ENCODE measurements around the gene MKNK1. TPM values are rescaled to one million over a fixed set of nuclear protein-coding genes. Genes with fewer than 3 reads are reported as not detected.

Gene MKNK1
- total and polyA plus RNA-seq, 2 donors (not counting 1 experiment from before 2014, with no cell fraction given): 51.0 to 73.0 TPM

DNA sequence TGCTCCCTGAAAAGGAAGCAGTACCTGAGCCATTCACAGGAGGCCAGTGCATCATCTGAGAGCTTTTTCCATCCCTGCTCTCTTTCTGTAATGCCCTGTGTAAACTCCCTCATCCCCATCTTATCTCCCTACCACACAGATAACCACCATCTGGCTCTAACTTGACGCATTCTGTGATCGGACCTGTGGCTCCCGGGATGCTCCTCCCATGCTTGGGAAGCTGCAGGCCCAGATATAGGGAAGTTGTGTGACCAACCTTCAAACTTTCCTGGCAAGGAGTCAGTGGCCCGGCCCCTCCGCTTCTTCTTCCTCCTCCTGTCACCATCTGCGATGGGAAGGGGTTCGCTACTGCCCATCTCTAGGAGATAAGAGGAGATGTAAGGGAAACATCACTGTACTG is 21.1 kb downstream of the MKNK1 start:
- no peak overlapping the region for H3K4me2 ChIP-seq (replicated peaks; ENCODE audit: low read depth, low read length, poor library complexity, severe bottlenecking)
- no peaks in the 10 kb centered on the region for H3K27me3 ChIP-seq (replicated peaks in 1 of 4; ENCODE audit: control extremely low read depth in 1 of 4, control insufficient read depth in 3 of 4, insufficient read depth in 4 of 4, low read length in 3 of 4)
- 93% methylated on average over 3 of the region's 7 CpGs for WGBS (ENCODE audit: insufficient coverage)
- DNase-seq: no peak
- Mint-ChIP-seq H3K4me1 (peaks cover 2% of the 10 kb centered on the region), H3K9me3 (ENCODE audit: insufficient read depth) (no peaks in the 10 kb centered on the region), H3K27ac (no peak overlapping the region), H3K4me3 (no peak overlapping the region), H3K27me3 (no peaks in the 10 kb centered on the region)
- POLR2A ChIA-PET: no interaction called here
- TF ChIP-seq EZH2 (IDR thresholded peaks at IDR 0.05; ENCODE audit: borderline replicate concordance, insufficient read depth, low read depth, low read length, poor library complexity, severe bottlenecking): no peak
- TF ChIP-seq, protein P1, sequence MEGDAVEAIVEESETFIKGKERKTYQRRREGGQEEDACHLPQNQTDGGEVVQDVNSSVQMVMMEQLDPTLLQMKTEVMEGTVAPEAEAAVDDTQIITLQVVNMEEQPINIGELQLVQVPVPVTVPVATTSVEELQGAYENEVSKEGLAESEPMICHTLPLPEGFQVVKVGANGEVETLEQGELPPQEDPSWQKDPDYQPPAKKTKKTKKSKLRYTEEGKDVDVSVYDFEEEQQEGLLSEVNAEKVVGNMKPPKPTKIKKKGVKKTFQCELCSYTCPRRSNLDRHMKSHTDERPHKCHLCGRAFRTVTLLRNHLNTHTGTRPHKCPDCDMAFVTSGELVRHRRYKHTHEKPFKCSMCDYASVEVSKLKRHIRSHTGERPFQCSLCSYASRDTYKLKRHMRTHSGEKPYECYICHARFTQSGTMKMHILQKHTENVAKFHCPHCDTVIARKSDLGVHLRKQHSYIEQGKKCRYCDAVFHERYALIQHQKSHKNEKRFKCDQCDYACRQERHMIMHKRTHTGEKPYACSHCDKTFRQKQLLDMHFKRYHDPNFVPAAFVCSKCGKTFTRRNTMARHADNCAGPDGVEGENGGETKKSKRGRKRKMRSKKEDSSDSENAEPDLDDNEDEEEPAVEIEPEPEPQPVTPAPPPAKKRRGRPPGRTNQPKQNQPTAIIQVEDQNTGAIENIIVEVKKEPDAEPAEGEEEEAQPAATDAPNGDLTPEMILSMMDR (IDR thresholded peaks at IDR 0.05): no peak
- H4K20me1 ChIP-seq (ENCODE audit: control insufficient read depth, insufficient read depth, low read length, poor library complexity, severe bottlenecking): no peaks in the 10 kb centered on the region
- intact Hi-C loops (cut with micrococcal nuclease): no loop called here
- no peak for ATAC-seq (ENCODE audit: low read depth)
- H2AFZ ChIP-seq (ENCODE audit: insufficient read depth, low read depth, low read length, poor library complexity, severe bottlenecking): no peak overlapping the region
- no peaks in the 10 kb centered on the region for H3K4me1 ChIP-seq (ENCODE audit: control insufficient read depth in 2 of 2, insufficient read depth in 2 of 2, low read length in 2 of 2)
- CTCF ChIA-PET: interaction anchor here (1.4 kb wide), 1 partner anchor 103 kb away, joined by 3 read pairs; no protein-coding TSS in a partner anchor
- H3K9me3 ChIP-seq (ENCODE audit: control extremely low read depth in 1 of 3, control insufficient read depth in 2 of 3, insufficient read depth in 1 of 3, low read length in 2 of 3): no peaks in the 10 kb centered on the region
- H3K9ac ChIP-seq (ENCODE audit: low read length): no peak overlapping the region
- H3K27ac ChIP-seq (ENCODE audit: low read length in 2 of 2): no peak overlapping the region
- H3K79me2 ChIP-seq (ENCODE audit: control insufficient read depth, insufficient read depth, low read length): no peaks in the 10 kb centered on the region
- no peak overlapping the region for H3K4me3 ChIP-seq (ENCODE audit: control extremely low read depth in 1 of 5, extremely low read depth in 1 of 5, insufficient read depth in 1 of 5, low read depth in 2 of 5, low read length in 4 of 5)
- H3K36me3 ChIP-seq (replicated peaks in 1 of 2; ENCODE audit: control extremely low read depth in 1 of 2, control insufficient read depth in 1 of 2, extremely low read depth in 1 of 2, insufficient read depth in 2 of 2, low read length in 1 of 2): peaks cover 0 to 51% of the 10 kb centered on the region in 2 experiments

DNA sequence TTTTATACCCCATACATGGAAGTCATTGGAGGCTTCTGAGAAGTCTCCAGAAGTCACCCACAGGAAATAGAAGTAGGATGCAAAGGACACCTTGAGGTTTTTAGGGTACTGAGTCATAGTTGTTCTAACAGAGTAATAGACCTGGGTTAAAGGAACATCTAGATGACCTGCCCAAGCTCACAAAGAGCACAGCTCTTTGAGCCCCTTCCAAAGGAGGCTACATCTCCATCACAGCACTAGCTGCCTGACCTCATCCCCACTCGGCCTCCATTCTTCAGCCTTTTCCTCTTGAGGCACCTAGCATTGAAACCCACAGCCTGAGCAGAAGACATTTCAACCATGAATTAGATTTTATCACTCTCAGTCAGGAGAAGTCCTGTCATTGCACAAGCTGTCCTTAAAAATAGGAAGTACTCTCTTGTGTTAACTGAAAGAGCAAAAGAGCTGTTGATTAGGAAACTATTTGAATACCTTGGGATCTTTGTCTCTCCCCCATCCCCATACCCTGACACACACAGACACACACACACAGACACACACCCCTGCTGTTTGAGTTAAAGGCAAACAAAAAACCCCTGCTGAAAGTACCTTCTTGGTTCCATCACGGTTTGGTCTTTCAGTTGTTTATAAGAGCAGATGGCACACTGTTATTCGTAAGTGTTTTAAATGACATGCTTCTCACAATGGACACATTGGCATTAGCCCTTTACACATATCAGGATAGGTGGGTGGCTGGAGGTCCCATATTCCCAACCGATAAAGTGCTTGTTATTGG is 22.2 kb downstream of the MKNK1 start:
- no peak for TF ChIP-seq EZH2 (IDR thresholded peaks at IDR 0.05; ENCODE audit: borderline replicate concordance, insufficient read depth, low read depth, low read length, poor library complexity, severe bottlenecking)
- TF ChIP-seq, protein P1 (IDR thresholded peaks at IDR 0.05): no peak
- Histone ChIP-seq H3K4me3 (ENCODE audit: control extremely low read depth in 1 of 5, extremely low read depth in 1 of 5, insufficient read depth in 1 of 5, low read depth in 2 of 5, low read length in 4 of 5) (no peak overlapping the region), H3K27ac (ENCODE audit: low read length in 2 of 2) (no peak overlapping the region), H2AFZ (ENCODE audit: insufficient read depth, low read depth, low read length, poor library complexity, severe bottlenecking) (no peak overlapping the region), H4K20me1 (ENCODE audit: control insufficient read depth, insufficient read depth, low read length, poor library complexity, severe bottlenecking) (no peaks in the 10 kb centered on the region), H3K9ac (ENCODE audit: low read length) (no peak overlapping the region), H3K9me3 (ENCODE audit: control extremely low read depth in 1 of 3, control insufficient read depth in 2 of 3, insufficient read depth in 1 of 3, low read length in 2 of 3) (no peaks in the 10 kb centered on the region), H3K27me3 (replicated peaks in 1 of 4; ENCODE audit: control extremely low read depth in 1 of 4, control insufficient read depth in 3 of 4, insufficient read depth in 4 of 4, low read length in 3 of 4) (no peaks in the 10 kb centered on the region), H3K4me2 (replicated peaks; ENCODE audit: low read depth, low read length, poor library complexity, severe bottlenecking) (no peak overlapping the region), H3K4me1 (ENCODE audit: control insufficient read depth in 2 of 2, insufficient read depth in 2 of 2, low read length in 2 of 2) (no peaks in the 10 kb centered on the region), H3K36me3 (replicated peaks in 1 of 2; ENCODE audit: control extremely low read depth in 1 of 2, control insufficient read depth in 1 of 2, extremely low read depth in 1 of 2, insufficient read depth in 2 of 2, low read length in 1 of 2) (peaks cover 0 to 52% of the 10 kb centered on the region in 2 experiments), H3K79me2 (ENCODE audit: control insufficient read depth, insufficient read depth, low read length) (no peaks in the 10 kb centered on the region)
- DNase-seq: no peak
- ATAC-seq (ENCODE audit: low read depth): no peak
- Mint-ChIP-seq H3K4me1 (peaks cover 2% of the 10 kb centered on the region), H3K27me3 (no peaks in the 10 kb centered on the region), H3K9me3 (ENCODE audit: insufficient read depth) (no peaks in the 10 kb centered on the region), H3K4me3 (no peak overlapping the region), H3K27ac (no peak overlapping the region)
- 56% methylated on average over 3 of the region's 4 CpGs for WGBS (ENCODE audit: insufficient coverage)
- ChIA-PET CTCF (interaction anchor here (0.9 to 1.5 kb wide), 2 partner anchors 135 to 144 kb away, joined by 3 read pairs; no protein-coding TSS in a partner anchor), POLR2A (no interaction called here)
- intact Hi-C loops (cut with micrococcal nuclease): no loop called here
